Stimulated activated CD8-positive, alpha-beta memory T cell treated with anti-CD3 and anti-CD28 coated beads, Interleukin-12 subunit alpha, Interleukin-12 subunit beta, amount 100 ng/mL, for 24 hours (primary cell): Measurements from ENCODE around the gene KISS1R.

Experiments
- DNase-seq: peaks from one replicate; pipeline ENCODE4 v3.0.0-alpha.2; 2020; ENCODE audit errors: extremely low read depth

Gene KISS1R

GRCh38 chr19:920051-920864 is 3.1 kb downstream of the KISS1R start:
- no peak for DNase-seq

GRCh38 chr19:924553-925086 is 7.5 kb downstream of the KISS1R start:
- no peak for DNase-seq

GRCh38 chr19:925087-925525 is 8.0 kb downstream of the KISS1R start:
- DNase-seq = no peak

- DNase-seq = no peak
Measured at GRCh38 chr19:925526-926322, 8.6 kb downstream of the KISS1R start, which contains the start of gene ARID3A. Gene ARID3A, plus strand, starts transcription at chr19:926035. Its CDS starts 3,494 bp downstream, at chr19:929529.

GRCh38 chr19:926323-926588 is 9.1 kb downstream of the KISS1R start:
- no peak for DNase-seq

GRCh38 chr19:926589-927350 is 9.6 kb downstream of the KISS1R start:
- no peak for DNase-seq

GRCh38 chr19:927351-927779 is 10.2 kb downstream of the KISS1R start:
- DNase-seq = no peak

- no peak for DNase-seq
Measured at GRCh38 chr19:927780-928401, 10.8 kb downstream of the KISS1R start.

GRCh38 chr19:928471-929202 is 11.5 kb downstream of the KISS1R start:
- no peak for DNase-seq

- no peak for DNase-seq
Measured at GRCh38 chr19:929203-929890, 12.2 kb downstream of the KISS1R start.

GRCh38 chr19:929891-930258 is 12.7 kb downstream of the KISS1R start:
- DNase-seq = no peak

GRCh38 chr19:931860-932647 is 14.9 kb downstream of the KISS1R start:
- DNase-seq = no peak

GRCh38 chr19:932648-933552 is 15.8 kb downstream of the KISS1R start:
- no peak for DNase-seq

GRCh38 chr19:933553-933882 is 16.4 kb downstream of the KISS1R start:
- no peak for DNase-seq

GRCh38 chr19:934197-934840 is 17.2 kb downstream of the KISS1R start:
- DNase-seq = no peak

GRCh38 chr19:934865-935479 is 17.8 kb downstream of the KISS1R start:
- no peak for DNase-seq

GRCh38 chr19:936175-936546 is 19.0 kb downstream of the KISS1R start:
- no peak for DNase-seq

- DNase-seq = no peak
Measured at GRCh38 chr19:937259-937694, 20.1 kb downstream of the KISS1R start.
